GM12878 (cell line): ENCODE results near the gene FAM78A.

ENCODE experiments used
- CTCF ChIP-seq, 3 experiments: IDR thresholded peaks in 2 of 3; conservative IDR thresholded peaks in 1 of 3; 2 replicates each; pipeline ENCODE4 v1.5.1; 2011; ENCODE audit warnings: low read depth in 3 of 3, low read length in 3 of 3, mild to moderate bottlenecking in 3 of 3, control low read depth in 2 of 3, moderate library complexity in 2 of 3, inconsistent platforms in 1 of 3, mixed read lengths in 1 of 3; ENCODE audit not compliant: control insufficient read depth in 2 of 3, insufficient read depth in 1 of 3; ENCODE audit errors: extremely low read depth in 1 of 3
- ZBTB4 ChIP-seq: fragments of 450-650 bp; formaldehyde crosslinking; IDR thresholded peaks from 2 replicates; pipeline ENCODE4 v1.4.0; 2022; ENCODE audit warnings: mild to moderate bottlenecking, moderate library complexity
- ZBTB40 ChIP-seq: fragments of 450-650 bp; IDR thresholded peaks from 2 replicates; pipeline ENCODE4 v1.6.1; 2016; ENCODE audit warnings: mild to moderate bottlenecking, moderate library complexity, borderline replicate concordance

- TF ChIP-seq CTCF (IDR thresholded peaks at IDR 0.05 in 2 of 3, conservative IDR thresholded peaks at IDR 0.05 in 1 of 3; ENCODE audit: control insufficient read depth in 2 of 3, extremely low read depth in 1 of 3, insufficient read depth in 1 of 3, low read depth in 3 of 3, low read length in 3 of 3) (no peak), ZBTB40 (no peak), ZBTB4 (CRISPR knock-in tag) (no peak)
Measured at GRCh38 chr9:131319486-131319885, 43.2 kb upstream of the FAM78A start.
